Natural killer cell (primary cell): ENCODE results near the gene FBXW5. TPM values are rescaled to one million over a fixed set of nuclear protein-coding genes. Genes with fewer than 3 reads are reported as not detected.

Experiments
- ATAC-seq, 3 donors: fragments of 150-1000 bp in 2 of 3; fragments of 200-7000 bp in 1 of 3; cut with Tn5 transposase; 1 replicate in 1 of 3; 2 replicates in 2 of 3; pipeline ENCODE4 v1.10.0; 2021; ENCODE audit warnings: mild to moderate bottlenecking in 2 of 3, moderate library complexity in 2 of 3
- DNase-seq, 2 donors: peaks; one replicate each; pipeline versions ENCODE4 v3.0.0 to v3.0.0-alpha.2; 2013 to 2021; ENCODE audit warnings: mixed read lengths in 1 of 2
- H3K27ac ChIP-seq: one replicate; pipeline ENCODE4 v1.5.1; 2013; ENCODE audit warnings: mild to moderate bottlenecking, low read length
- H3K27me3 ChIP-seq: one replicate; pipeline ENCODE4 v1.6.1; 2013; ENCODE audit warnings: low read length; ENCODE audit not compliant: control insufficient read depth, insufficient read depth
- H3K36me3 ChIP-seq: one replicate; pipeline ENCODE4 v1.6.1; 2013; ENCODE audit warnings: low read length; ENCODE audit not compliant: control insufficient read depth, insufficient read depth
- H3K4me1 ChIP-seq: one replicate; pipeline ENCODE4 v1.6.1; 2013; ENCODE audit warnings: low read length; ENCODE audit not compliant: control insufficient read depth, insufficient read depth
- H3K4me3 ChIP-seq: one replicate; pipeline ENCODE4 v1.5.1; 2013; ENCODE audit warnings: low read length
- H3K9me3 ChIP-seq: one replicate; pipeline ENCODE4 v1.6.1; 2013; ENCODE audit warnings: low read length; ENCODE audit not compliant: control insufficient read depth, insufficient read depth
- H3K27ac Mint-ChIP-seq, 2 donors: one replicate each; pipeline ENCODE4 v1.8.0; 2022; ENCODE audit warnings: mild to moderate bottlenecking in 2 of 2, mixed read lengths in 2 of 2, moderate library complexity in 1 of 2
- H3K27me3 Mint-ChIP-seq, 2 donors: one replicate each; pipeline ENCODE4 v1.8.0; 2022; ENCODE audit warnings: low read depth in 2 of 2, mixed read lengths in 2 of 2
- H3K36me3 Mint-ChIP-seq: one replicate; pipeline ENCODE4 v1.8.0; 2022; ENCODE audit warnings: mixed read lengths
- H3K4me1 Mint-ChIP-seq, 2 donors: one replicate each; pipeline ENCODE4 v1.8.0; 2022; ENCODE audit warnings: mixed read lengths in 2 of 2
- H3K4me3 Mint-ChIP-seq: one replicate; pipeline ENCODE4 v1.8.0; 2022; ENCODE audit warnings: mild to moderate bottlenecking, moderate library complexity, mixed read lengths
- H3K9me3 Mint-ChIP-seq, 2 donors: one replicate each; pipeline ENCODE4 v1.8.0; 2022; ENCODE audit warnings: mixed read lengths in 2 of 2
- WGBS: methylation state at CpG from one replicate; pipeline ENCODE4 v1.1.7; 2013; ENCODE audit warnings: missing lambda C conversion rate; ENCODE audit not compliant: insufficient coverage; 5-methylcytosine and 5-hydroxymethylcytosine counted together
- intact Hi-C: fragments of 100-400 bp; cut with micrococcal nuclease; formaldehyde crosslinking; loops from one replicate; pipeline ENCODE4 v1.14.2; 2022
- total RNA-seq, 4 donors: library from RNA; stranded (reverse); fragments of 120-200 nt in 1 of 4; gene quantifications; one replicate each; pipeline versions ENCODE4 v1.2.3 to v1.2.4, GENCODE V29; 2013 to 2022
- TF ChIP-seq, protein P1 (sequence below): fragments of 200-600 bp; IDR thresholded peaks from one replicate; pipeline ENCODE4 v1.8.0; 2022; ENCODE audit warnings: antibody characterized with exemption

FBXW5 gene
- total RNA-seq, 3 donors from 2014 or later (not counting 1 experiment from before 2014, with no cell fraction given), result 117 to 144 (median 136) TPM

DNA sequence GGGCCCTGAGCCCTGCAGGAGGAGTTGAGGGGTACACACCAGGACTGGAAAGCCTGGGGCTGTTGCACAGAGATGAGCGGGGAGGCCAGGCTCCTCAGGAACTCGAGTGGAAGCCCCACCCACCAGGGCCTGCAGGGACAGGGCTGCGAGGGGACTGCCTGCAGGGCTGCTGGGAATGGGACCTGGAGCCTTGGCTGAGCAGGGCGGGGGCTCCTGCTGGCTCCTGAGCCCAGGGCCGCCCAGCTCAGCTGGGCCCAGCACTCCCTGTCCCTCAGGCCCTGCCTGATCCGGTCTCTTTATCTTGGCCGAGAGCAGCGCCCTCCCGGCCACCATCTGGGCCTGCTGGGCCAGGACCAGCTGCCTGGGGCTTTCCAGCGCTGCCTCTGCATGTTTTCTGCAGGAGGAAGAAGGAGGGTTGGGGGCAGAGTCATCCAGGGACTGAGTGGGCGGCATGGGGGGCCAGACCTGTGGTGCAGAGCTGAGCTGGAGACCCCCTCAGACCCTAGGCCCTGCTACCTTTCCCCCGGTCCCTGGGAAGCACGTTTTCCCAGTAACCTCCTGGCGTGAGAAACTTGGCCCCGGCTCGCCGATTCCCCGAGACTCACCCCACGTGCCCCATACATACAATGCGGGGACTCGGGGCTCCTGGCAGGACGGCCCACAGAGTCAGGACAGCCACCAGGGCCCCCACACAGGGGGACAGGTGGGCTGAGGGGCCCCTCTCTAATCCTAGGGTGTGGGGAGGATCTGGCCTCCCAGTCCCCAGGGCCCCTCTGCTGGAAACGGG is 16.9 kb upstream of the FBXW5 start:
- H3K27ac Mint-ChIP-seq, result peak overlapping the region; percentile 76 to 85

DNA sequence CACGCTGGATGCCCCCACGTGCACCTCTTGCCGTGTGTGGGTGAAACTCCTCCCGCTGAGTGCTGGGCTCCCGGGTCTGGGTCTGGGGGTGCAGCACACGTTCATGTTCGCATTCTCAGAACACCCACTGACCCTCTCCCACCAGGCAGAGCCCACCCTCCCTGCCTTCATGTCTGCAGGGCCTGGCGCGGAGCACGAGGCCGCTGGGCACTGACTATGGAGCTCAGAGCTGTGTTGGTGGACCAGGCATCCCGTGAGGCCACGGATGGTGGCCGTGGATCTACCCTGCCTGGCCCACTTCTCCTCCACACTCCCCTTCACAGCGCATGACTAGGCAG is 16.4 kb upstream of the FBXW5 start:
- ATAC-seq, result peak in 1 of 3 donors; percentile 18
- Histone ChIP-seq H3K36me3 (no peaks in the 10 kb centered on the region), H3K27me3 (no peaks in the 10 kb centered on the region), H3K4me1 (peaks cover 84% of the 10 kb centered on the region), H3K4me3 (no peak overlapping the region), H3K27ac (peak overlapping the region; percentile 8), H3K9me3 (no peaks in the 10 kb centered on the region)
- 74% methylated on average over 15 of the region's 15 CpGs for WGBS
- H3K4me3 Mint-ChIP-seq, result peak overlapping the region; percentile 79
- H3K4me1 Mint-ChIP-seq, result peaks cover 33 to 81% of the 10 kb centered on the region in 2 donors
- TF ChIP-seq, protein P1, sequence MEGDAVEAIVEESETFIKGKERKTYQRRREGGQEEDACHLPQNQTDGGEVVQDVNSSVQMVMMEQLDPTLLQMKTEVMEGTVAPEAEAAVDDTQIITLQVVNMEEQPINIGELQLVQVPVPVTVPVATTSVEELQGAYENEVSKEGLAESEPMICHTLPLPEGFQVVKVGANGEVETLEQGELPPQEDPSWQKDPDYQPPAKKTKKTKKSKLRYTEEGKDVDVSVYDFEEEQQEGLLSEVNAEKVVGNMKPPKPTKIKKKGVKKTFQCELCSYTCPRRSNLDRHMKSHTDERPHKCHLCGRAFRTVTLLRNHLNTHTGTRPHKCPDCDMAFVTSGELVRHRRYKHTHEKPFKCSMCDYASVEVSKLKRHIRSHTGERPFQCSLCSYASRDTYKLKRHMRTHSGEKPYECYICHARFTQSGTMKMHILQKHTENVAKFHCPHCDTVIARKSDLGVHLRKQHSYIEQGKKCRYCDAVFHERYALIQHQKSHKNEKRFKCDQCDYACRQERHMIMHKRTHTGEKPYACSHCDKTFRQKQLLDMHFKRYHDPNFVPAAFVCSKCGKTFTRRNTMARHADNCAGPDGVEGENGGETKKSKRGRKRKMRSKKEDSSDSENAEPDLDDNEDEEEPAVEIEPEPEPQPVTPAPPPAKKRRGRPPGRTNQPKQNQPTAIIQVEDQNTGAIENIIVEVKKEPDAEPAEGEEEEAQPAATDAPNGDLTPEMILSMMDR, result no peak
- peaks cover 4 to 5% of the 10 kb centered on the region in 2 donors for H3K9me3 Mint-ChIP-seq
- no peaks in the 10 kb centered on the region for H3K27me3 Mint-ChIP-seq
- peak overlapping the region; percentile 85 to 87 for H3K27ac Mint-ChIP-seq
- DNase-seq, result no peak
- no peaks in the 10 kb centered on the region for H3K36me3 Mint-ChIP-seq
- intact Hi-C loops, result loop anchor here (1.0 kb wide), 1 partner anchor 39 kb away; no protein-coding TSS in a partner anchor

More for the DNA sequence above, 16.9 kb upstream of the FBXW5 start:
- no peak overlapping the region for H3K4me3 ChIP-seq
- no peak overlapping the region for H3K27ac ChIP-seq
- peaks cover 3 to 4% of the 10 kb centered on the region in 2 donors for H3K9me3 Mint-ChIP-seq
- H3K36me3 ChIP-seq, result no peaks in the 10 kb centered on the region
- TF ChIP-seq, protein P1, result no peak
- DNase-seq (no peak), ATAC-seq (peak in 1 of 3 donors; percentile 10)
- no peaks in the 10 kb centered on the region for H3K9me3 ChIP-seq
- H3K4me1 ChIP-seq, result peaks cover 90% of the 10 kb centered on the region
- H3K36me3 Mint-ChIP-seq, result no peaks in the 10 kb centered on the region
- 87% methylated on average over 23 of the region's 23 CpGs for WGBS
- H3K27me3 Mint-ChIP-seq, result no peaks in the 10 kb centered on the region
- peak overlapping the region; percentile 31 for H3K4me3 Mint-ChIP-seq
- H3K27me3 ChIP-seq, result no peaks in the 10 kb centered on the region
- intact Hi-C loops, result no loop called here
- H3K4me1 Mint-ChIP-seq, result peaks cover 36 to 81% of the 10 kb centered on the region in 2 donors

DNA sequence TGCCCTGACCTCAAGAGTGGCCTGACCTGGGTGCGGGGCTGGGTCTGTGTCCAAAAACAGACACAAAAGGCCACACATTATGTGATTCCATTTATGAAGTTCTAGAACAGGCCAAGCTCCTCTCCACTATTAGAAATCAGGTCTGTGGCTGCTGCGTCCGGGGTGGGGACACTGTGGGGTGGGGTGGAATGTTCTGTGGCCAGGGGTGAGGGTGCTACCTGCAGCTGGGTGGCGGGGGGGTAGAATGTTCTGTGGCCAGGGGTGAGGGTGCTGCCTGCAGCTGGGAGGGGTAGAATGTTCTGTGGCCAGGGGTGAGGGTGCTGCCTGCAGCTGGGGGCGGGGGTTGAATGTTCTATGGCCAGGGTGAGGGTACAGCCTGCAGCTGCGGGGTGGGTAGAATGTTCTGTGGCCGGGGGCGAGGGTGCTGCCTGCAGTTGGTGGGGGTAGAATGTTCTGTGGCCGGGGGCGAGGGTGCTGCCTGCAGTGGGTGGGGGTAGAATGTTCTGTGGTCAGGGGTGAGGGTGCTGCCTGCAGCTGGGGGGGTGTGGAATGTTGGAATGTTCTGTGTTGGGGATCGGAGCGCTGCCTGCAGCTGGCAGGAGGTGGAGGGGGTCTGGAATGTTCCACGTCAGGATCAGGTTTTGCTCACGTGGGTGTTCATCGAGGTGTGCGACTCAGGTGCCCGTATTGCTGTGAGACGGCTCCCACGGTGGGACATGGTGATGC is 15.8 kb upstream of the FBXW5 start:
- Mint-ChIP-seq H3K27ac (peak overlapping the region; percentile 85 to 87), H3K27me3 (no peaks in the 10 kb centered on the region), H3K9me3 (peaks cover 4 to 5% of the 10 kb centered on the region in 2 donors), H3K36me3 (no peaks in the 10 kb centered on the region), H3K4me3 (peak overlapping the region; percentile 79), H3K4me1 (peaks cover 29 to 79% of the 10 kb centered on the region in 2 donors)
- intact Hi-C loops, result loop anchor here (1.0 kb wide), 1 partner anchor 40 kb away; no protein-coding TSS in a partner anchor
- ATAC-seq, result peak; percentile 60 to 84 (median 61)
- no peaks in the 10 kb centered on the region for H3K9me3 ChIP-seq
- TF ChIP-seq, protein P1, result no peak
- H3K27me3 ChIP-seq, result no peaks in the 10 kb centered on the region
- H3K36me3 ChIP-seq, result no peaks in the 10 kb centered on the region
- peaks cover 83% of the 10 kb centered on the region for H3K4me1 ChIP-seq
- peak overlapping the region; percentile 90 for H3K27ac ChIP-seq
- 32% methylated on average over 18 of the region's 19 CpGs for WGBS
- no peak overlapping the region for H3K4me3 ChIP-seq
- peak in 1 of 2 donors; percentile 57 for DNase-seq
